ENCODE data around the gene SELENOF.
A peak's percentile ranks its signal among the peaks of the same experiment; 100 is the strongest.
"Not testable (repeated sequence)": the region's sequence is repeated elsewhere in the genome, so short reads cannot be mapped to it uniquely, and the experiment has no call there.

Gene SELENOF

GRCh38 chr1:86915737-86916235 is 1.9 kb upstream of the SELENOF start:
- no peak for DNase-seq

DNA sequence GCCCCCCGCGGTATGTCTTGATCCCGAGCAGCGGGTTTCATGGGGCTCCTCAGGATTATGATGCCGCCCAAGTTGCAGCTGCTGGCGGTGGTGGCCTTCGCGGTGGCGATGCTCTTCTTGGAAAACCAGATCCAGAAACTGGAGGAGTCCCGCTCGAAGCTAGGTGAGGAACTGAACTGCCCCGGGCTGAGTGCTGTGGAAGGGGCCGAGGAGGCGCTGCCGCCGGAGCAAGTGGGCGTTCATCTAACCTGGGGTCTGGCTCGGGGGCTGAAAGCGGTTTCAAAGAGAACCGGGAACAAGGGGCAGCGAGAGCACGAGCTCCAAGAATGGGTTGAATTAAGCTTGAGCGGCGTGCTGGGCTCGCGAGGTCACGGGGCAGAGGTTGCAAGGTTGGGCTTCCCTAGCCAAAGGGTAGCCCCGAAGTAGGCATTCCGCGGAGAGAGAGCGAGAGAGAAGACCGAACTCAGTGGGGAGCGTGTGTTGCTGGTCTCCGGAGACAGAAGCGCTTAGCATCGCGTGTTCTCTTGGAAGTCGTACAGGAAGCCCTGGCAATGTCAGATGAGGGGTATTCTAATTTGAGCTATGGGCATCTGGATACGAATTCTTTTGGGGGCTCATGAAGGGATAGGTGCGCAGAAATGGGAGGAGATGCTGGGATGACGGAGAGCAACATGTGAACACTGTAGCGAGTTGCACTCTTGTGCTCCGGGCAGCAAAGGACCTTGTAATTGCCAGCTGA is 1.2 kb upstream of the SELENOF start:
- peak; percentile 30 for DNase-seq

DNA sequence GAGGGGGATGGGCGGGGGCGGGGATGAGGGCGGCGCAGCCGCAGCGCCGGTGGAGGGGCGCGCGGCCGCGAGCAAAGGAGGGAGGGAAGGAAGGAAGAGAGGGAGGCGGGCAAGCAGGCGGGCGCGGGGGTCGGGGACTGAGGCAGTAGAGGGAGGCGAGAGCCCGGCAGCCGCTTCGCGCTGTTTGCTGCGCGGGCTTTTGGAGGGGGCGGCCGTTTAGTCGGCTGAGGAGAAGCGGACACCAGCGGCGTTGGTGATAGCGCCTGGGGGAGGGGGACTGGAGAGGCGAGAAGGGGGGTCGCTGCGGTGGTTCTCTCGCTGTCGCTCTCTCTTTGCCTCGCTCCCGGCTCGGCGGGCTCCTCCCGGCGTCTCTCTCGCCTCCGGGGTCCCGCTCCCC is 673 bp upstream of the SELENOF start, which contains the start of gene HS2ST1:
TSS of gene HS2ST1 (plus strand) at position 35 of the 397 bp plus-strand sequence.
- DNase-seq: no peak

GRCh38 chr1:86913399-86913895 is 479 bp downstream of the SELENOF start:
- DNase-seq: peak; percentile 24

DNA sequence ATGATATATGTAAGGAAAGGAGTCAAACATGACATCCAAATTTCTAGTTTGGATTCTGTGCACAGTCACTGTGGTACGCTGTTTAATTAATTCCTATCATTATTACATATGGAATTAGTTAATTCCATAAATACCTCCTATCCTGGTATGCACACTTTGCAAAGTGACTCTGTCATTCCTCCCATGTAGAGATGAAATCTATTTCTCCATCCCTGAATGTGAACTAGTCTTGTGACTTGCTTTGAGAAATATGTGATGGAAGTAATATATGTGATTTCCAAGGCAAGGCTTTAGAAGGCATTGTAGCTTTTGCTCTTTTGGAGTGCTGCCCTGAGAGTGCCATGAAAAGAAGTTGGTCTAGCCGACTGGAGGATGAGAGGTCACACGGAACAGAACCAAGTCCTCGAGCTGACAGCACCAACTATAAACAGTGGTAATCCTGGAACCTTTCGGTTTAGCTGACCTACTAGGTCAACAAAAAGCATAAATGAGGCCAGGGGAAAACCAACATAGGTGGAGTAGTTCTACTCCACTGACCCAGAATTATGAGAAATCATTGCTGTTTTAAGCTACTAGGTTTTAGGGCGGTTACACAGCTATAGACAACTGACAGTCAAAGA is 1.5 kb downstream of the SELENOF start:
- DNase-seq: no peak

DNA sequence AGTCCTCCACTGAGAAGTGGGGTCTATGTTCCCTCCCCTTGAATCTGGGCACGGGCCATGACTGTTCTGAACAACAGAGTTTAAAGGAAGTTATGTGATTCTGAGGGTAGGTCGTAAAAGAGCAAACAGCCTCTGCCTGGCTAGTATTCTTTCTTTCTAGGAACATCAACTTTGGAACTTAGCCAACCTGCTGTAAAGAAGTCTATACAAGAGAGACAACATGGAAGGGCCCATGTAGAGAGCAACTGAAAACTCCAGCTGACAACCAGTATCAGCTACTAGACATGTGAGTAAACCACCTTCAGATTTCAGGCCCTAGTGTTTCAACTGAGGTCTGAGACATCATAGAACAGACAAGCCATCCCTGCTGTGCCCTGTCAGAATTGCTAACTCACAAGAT is 7.5 kb downstream of the SELENOF start:
- DNase-seq: no peak

GRCh38 chr1:86905875-86906274 is 8.1 kb downstream of the SELENOF start:
- DNase-seq: no peak

DNA sequence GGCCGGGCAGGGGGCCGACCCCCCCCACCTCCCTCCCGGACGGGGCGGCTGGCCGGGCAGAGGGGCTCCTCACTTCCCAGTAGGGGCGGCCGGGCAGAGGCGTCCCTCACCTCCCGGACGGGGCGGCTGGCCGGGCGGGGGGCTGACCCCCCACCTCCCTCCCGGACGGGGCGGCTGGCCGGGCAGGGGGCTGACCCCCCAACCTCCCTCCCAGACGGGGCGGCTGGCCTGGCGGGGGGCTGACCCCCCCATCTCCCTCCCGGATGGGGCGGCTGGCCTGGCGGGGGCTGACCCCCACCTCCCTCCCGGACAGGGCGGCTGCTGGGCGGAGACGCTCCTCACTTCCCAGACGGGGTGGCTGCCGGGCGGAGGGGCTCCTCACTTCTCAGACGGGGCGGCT is 14.5 kb downstream of the SELENOF start:
- not testable (repeated sequence) for DNase-seq

DNA sequence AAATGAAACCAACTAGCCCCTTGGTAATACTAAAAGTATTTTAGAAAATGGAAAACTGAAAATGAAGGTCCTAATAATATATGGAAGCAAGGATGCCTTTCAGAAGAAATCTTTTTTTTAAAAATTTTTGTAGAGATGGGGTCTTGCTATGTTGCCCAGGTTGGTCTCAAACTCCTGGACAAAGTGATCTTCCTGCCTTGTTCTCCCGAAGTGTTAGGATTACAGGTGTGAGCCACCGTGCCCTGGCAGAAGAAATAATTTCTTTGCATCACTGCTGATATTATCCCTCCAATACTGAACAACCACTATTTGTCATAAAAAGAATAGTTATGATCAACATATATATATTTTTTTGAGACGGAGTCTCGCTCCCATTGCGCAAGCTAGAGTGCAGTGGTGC is 25.6 kb downstream of the SELENOF start:
- no peak for DNase-seq

GRCh38 chr1:86887479-86888162 is 26.3 kb downstream of the SELENOF start:
- DNase-seq: no peak

DNA sequence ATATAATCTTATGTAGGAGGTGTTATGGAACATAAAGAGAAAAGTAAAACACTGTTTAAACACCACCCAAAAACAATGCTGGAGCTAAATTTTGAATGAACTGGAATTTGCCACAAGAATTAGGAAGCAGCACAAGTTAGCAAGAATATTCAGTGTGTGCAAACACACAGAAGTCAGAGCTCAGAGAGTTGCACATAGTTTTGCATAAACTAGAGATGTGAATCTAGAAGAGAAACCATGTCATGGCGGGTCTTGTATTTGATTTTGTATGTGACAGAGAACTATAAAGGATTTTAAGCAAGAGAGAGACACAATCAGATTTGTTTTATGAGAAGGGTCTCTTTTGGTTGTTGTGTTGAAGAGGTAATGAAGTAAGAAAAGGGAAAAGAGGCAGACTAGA is 38.2 kb downstream of the SELENOF start:
- no peak for DNase-seq

DNA sequence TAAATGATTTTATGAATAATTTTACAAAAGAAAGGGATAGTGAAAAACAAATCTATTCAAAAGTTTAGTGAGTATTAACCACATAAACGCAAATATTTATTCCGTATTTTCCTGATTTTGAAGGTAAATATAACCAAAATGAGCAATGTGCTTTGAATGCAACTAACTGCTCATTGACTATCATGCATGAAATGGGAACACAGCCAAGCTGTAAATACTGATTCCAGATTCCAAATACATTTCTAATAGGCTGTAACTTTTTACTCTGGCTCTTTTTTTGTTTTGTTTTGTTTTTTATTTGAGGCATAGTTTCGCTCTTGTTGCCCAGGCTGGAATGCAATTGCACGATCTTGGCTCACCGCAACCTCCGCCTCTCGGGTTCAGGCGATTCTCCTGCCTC is 41.8 kb downstream of the SELENOF start:
- DNase-seq: peak; percentile 84

DNA sequence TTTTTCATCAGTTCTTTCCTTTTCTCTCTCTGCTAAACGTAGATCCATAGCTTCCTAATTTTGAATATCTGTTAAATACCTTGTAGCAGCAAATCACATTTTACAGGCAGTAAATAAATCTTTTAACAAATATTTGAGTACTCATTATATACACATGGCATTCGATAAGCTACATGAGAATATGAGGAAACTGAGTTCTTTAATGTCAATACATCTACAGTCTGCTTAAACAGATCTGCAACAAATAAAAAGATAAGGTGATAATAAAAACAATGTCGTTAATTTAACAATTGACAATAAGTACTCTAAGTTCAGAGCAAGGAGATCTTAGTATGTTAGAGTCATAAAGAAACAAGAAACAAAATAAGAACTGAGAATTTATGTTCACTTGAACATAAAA is 42.9 kb downstream of the SELENOF start:
- DNase-seq: no peak

- DNase-seq: peak; percentile 27
Measured at GRCh38 chr1:86868477-86868876, 45.4 kb downstream of the SELENOF start.

- DNase-seq: not testable (repeated sequence)
Measured at GRCh38 chr1:86867278-86867677, 46.6 kb downstream of the SELENOF start.

DNA sequence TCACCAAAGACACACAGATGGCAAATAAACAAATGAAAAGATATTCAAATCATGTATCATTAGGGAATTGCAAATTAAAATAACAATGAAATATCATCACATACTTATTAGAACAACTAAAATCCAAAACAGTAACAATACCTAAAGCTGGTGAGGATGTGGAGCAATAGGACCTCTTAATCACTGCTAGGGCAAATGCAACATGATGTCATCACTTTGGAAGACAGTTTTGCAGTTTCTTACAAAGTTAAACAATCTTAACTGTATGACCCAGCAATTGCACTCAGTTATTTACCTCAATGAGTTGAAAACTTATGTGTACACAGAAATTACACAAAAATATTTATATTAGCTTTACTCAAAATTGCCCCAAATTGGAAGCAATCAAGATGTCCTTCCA is 47.3 kb downstream of the SELENOF start:
- DNase-seq: no peak

- no peak for DNase-seq
Measured at GRCh38 chr1:86865973-86866637, 47.8 kb downstream of the SELENOF start.

GRCh38 chr1:86862920-86863319 is 51.0 kb downstream of the SELENOF start:
- no peak for DNase-seq

DNA sequence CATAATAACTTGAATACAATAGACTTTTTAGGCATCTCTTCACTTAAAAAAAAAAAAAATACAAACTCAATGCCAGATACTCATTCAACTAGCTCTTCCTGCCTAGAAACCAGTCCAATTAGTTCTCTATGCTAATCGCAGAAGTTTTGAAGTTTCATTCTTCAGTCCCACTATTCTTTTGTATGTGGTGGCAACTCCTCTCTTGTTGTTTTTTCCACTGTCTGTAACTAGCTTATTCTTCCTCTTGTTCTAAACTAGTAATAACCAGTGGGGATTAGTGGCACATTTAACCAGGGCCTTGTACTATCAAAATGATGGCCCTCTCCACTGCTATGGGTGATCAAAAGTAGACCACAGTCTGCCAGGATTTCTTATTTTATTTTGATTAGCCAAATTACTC is 52.5 kb downstream of the SELENOF start:
- no peak for DNase-seq

DNA sequence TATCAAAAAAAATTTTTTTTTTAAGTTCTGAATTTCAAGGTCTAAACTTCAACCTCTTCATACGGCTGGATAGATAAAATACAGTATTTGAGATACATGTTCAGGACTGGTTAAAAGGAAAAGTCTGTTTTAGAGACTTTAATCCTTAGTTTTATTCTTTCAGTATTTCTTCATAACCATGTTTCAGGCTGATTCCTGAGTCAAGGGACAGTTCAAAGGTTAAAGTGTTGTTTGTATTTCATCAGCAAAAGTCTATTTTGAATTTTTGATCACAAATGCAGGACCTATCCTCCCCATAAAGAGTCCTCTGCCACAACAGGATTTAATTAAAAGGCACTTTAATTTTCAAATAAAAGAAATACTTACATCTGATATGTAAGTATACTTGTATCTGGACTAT is 53.5 kb downstream of the SELENOF start:
- no peak for DNase-seq

- no peak for DNase-seq
Measured at GRCh38 chr1:86860020-86860419, 53.9 kb downstream of the SELENOF start.

GRCh38 chr1:86858524-86859261 is 55.2 kb downstream of the SELENOF start:
- no peak for DNase-seq

Data from NCI-H446 treated with DMSO at 0.1 percent for 48 hours (cell line).